H9 (cell line): ENCODE data around the gene LAMB4. TPM values are rescaled to one million over a fixed set of nuclear protein-coding genes. Genes with fewer than 3 reads are reported as not detected.

Experiments used
- DNase-seq: peaks from one replicate; pipeline ENCODE4 v3.0.0-alpha.2; 2017
- H2AFZ ChIP-seq: one replicate; pipeline ENCODE4 v1.6.1; 2013; ENCODE audit warnings: mild to moderate bottlenecking, low read length, control low read depth, moderate library complexity
- H2AK5ac ChIP-seq: 2 replicates; pipeline ENCODE4 v1.6.1; 2013; ENCODE audit warnings: low read length, control low read depth, mixed read lengths; ENCODE audit not compliant: insufficient read length
- H2BK120ac ChIP-seq: one replicate; pipeline ENCODE4 v1.6.1; 2013; ENCODE audit warnings: low read depth, mild to moderate bottlenecking, low read length, control low read depth, inconsistent platforms; ENCODE audit not compliant: poor library complexity, severe bottlenecking
- H2BK12ac ChIP-seq: 2 replicates; pipeline ENCODE4 v1.6.1; 2013; ENCODE audit warnings: low read length, control low read depth, mixed read lengths, low read depth; ENCODE audit not compliant: insufficient read length
- H2BK15ac ChIP-seq: 2 replicates; pipeline ENCODE4 v1.6.1; 2013; ENCODE audit warnings: low read depth, low read length, control low read depth
- H2BK20ac ChIP-seq: one replicate; pipeline ENCODE4 v1.6.1; 2013; ENCODE audit warnings: low read depth, mild to moderate bottlenecking, low read length, control low read depth, inconsistent platforms; ENCODE audit not compliant: poor library complexity, severe bottlenecking
- H2BK5ac ChIP-seq: 2 replicates; pipeline ENCODE4 v1.6.1; 2013; ENCODE audit warnings: low read length, control low read depth, mixed read lengths; ENCODE audit not compliant: insufficient read length
- H3K14ac ChIP-seq: 2 replicates; pipeline ENCODE4 v1.6.1; 2013; ENCODE audit warnings: low read length, control low read depth; ENCODE audit not compliant: insufficient read depth
- H3K18ac ChIP-seq: 2 replicates; pipeline ENCODE4 v1.6.1; 2013; ENCODE audit warnings: low read depth, mild to moderate bottlenecking, mixed read lengths, low read length, control low read depth; ENCODE audit not compliant: insufficient read length
- H3K23ac ChIP-seq: 2 replicates; pipeline ENCODE4 v1.6.1; 2013; ENCODE audit warnings: low read length, control low read depth, mixed read lengths, low read depth; ENCODE audit not compliant: insufficient read length
- H3K23me2 ChIP-seq: 2 replicates; pipeline ENCODE4 v1.6.1; 2013; ENCODE audit warnings: low read depth, mild to moderate bottlenecking, mixed read lengths, low read length, control low read depth; ENCODE audit not compliant: insufficient read length, poor library complexity, severe bottlenecking
- H3K27ac ChIP-seq: 2 replicates; pipeline ENCODE4 v1.5.1; 2013; ENCODE audit warnings: low read length, control low read depth, mixed read lengths, low read depth; ENCODE audit not compliant: insufficient read length
- H3K27me3 ChIP-seq: 2 replicates; pipeline ENCODE4 v1.6.1; 2013; ENCODE audit warnings: low read length, control low read depth, inconsistent platforms; ENCODE audit not compliant: insufficient read depth
- H3K4ac ChIP-seq: 2 replicates; pipeline ENCODE4 v1.6.1; 2013; ENCODE audit warnings: low read depth, mild to moderate bottlenecking, control low read depth, inconsistent platforms, low read length, moderate library complexity
- H3K4me1 ChIP-seq: 2 replicates; pipeline ENCODE4 v1.6.1; 2013; ENCODE audit warnings: low read length, control low read depth, inconsistent platforms; ENCODE audit not compliant: insufficient read depth
- H3K4me2 ChIP-seq: 2 replicates; pipeline ENCODE4 v1.6.1; 2013; ENCODE audit warnings: low read length, control low read depth, mixed read lengths; ENCODE audit not compliant: insufficient read length, insufficient read depth
- H3K56ac ChIP-seq: 2 replicates; pipeline ENCODE4 v1.6.1; 2013; ENCODE audit warnings: low read depth, mild to moderate bottlenecking, mixed read lengths, low read length, control low read depth; ENCODE audit not compliant: insufficient read length
- H3K79me1 ChIP-seq: 2 replicates; pipeline ENCODE4 v1.6.1; 2013; ENCODE audit warnings: low read depth, mild to moderate bottlenecking, moderate library complexity, low read length, control low read depth, inconsistent platforms; ENCODE audit not compliant: insufficient read depth, poor library complexity, severe bottlenecking
- H3K79me2 ChIP-seq: 2 replicates; pipeline ENCODE4 v1.6.1; 2013; ENCODE audit warnings: low read length, control low read depth, inconsistent platforms; ENCODE audit not compliant: insufficient read depth
- H3K9ac ChIP-seq: 2 replicates; pipeline ENCODE4 v1.6.1; 2013; ENCODE audit warnings: low read length, control low read depth, mixed read lengths; ENCODE audit not compliant: insufficient read length; ENCODE audit errors: extremely low read depth
- H3K9me3 ChIP-seq: one replicate; pipeline ENCODE4 v1.6.1; 2013; ENCODE audit warnings: low read depth, low read length, inconsistent platforms; ENCODE audit not compliant: control insufficient read depth
- H3T11ph ChIP-seq: one replicate; pipeline ENCODE4 v1.6.1; 2013; ENCODE audit warnings: mild to moderate bottlenecking, low read length, control low read depth, inconsistent platforms
- H4K20me1 ChIP-seq: one replicate; pipeline ENCODE4 v1.6.1; 2013; ENCODE audit not compliant: control insufficient read depth, insufficient read length, insufficient read depth
- H4K5ac ChIP-seq: 2 replicates; pipeline ENCODE4 v1.6.1; 2013; ENCODE audit warnings: low read depth, mild to moderate bottlenecking, mixed read lengths, low read length, control low read depth; ENCODE audit not compliant: insufficient read length
- H4K8ac ChIP-seq: replicated peaks from 2 replicates; pipeline ENCODE4 v1.6.1; 2013; ENCODE audit warnings: low read length, control low read depth, mixed read lengths, low read depth; ENCODE audit not compliant: insufficient read length
- H4K91ac ChIP-seq: 2 replicates; pipeline ENCODE4 v1.6.1; 2013; ENCODE audit warnings: low read depth, mild to moderate bottlenecking, moderate library complexity, mixed read lengths, low read length, control low read depth; ENCODE audit not compliant: insufficient read length
- H3K27ac Mint-ChIP-seq, 3 experiments: 2 replicates in 2 of 3; 3 replicates in 1 of 3; pipeline ENCODE4 v1.8.0; 2020 to 2021; ENCODE audit warnings: mixed read lengths in 3 of 3, mild to moderate bottlenecking in 1 of 3, moderate library complexity in 1 of 3
- H3K27me3 Mint-ChIP-seq: 2 replicates; pipeline ENCODE4 v1.8.0; 2021; ENCODE audit warnings: low read depth, mild to moderate bottlenecking, moderate library complexity, mixed read lengths
- H3K36me3 Mint-ChIP-seq, 3 experiments: 2 replicates in 2 of 3; 3 replicates in 1 of 3; pipeline ENCODE4 v1.8.0; 2020 to 2021; ENCODE audit warnings: low read depth in 3 of 3, mixed read lengths in 3 of 3; ENCODE audit not compliant: insufficient read depth in 1 of 3
- H3K4me1 Mint-ChIP-seq, 2 experiments: 2 replicates each; pipeline ENCODE4 v1.8.0; 2020; ENCODE audit warnings: mixed read lengths in 2 of 2
- H3K4me3 Mint-ChIP-seq, 2 experiments: 2 replicates in 1 of 2; 3 replicates in 1 of 2; pipeline ENCODE4 v1.8.0; 2020 to 2021; ENCODE audit warnings: mild to moderate bottlenecking in 2 of 2, mixed read lengths in 2 of 2, moderate library complexity in 1 of 2
- H3K9me3 Mint-ChIP-seq, 2 experiments: 2 replicates in 1 of 2; 3 replicates in 1 of 2; pipeline ENCODE4 v1.8.0; 2020; ENCODE audit warnings: mild to moderate bottlenecking in 2 of 2, mixed read lengths in 2 of 2, moderate library complexity in 1 of 2
- WGBS: extraction: QIAGEN DNeasy Blood & Tissue Kit; methylation state at CpG from one replicate; pipeline ENCODE4 v1.1.7; 2013; ENCODE audit warnings: missing lambda C conversion rate, low lambda C conversion rate, mixed read lengths; ENCODE audit not compliant: insufficient read length; ENCODE audit errors: extremely low coverage; 5-methylcytosine and 5-hydroxymethylcytosine counted together
- total RNA-seq: library from RNA; stranded (reverse); gene quantifications from 2 replicates; pipeline ENCODE4 v1.2.1, GENCODE V29; 2021
- TF ChIP-seq, protein P1 (sequence below): fragments of 200-600 bp; sonication (generic); conservative IDR thresholded peaks from 3 replicates; pipeline ENCODE4 v1.8.0; 2021; ENCODE audit warnings: antibody characterized with exemption, mild to moderate bottlenecking

Gene LAMB4
- total RNA-seq, 1 experiment from 2014 or later = not detected

- Histone ChIP-seq H3K4me2 (no peak overlapping the region), H2AFZ (no peak overlapping the region), H2BK15ac (no peak overlapping the region), H2AK5ac (no peak overlapping the region), H3K4ac (no peak overlapping the region), H4K5ac (no peak overlapping the region), H3K9ac (no peak overlapping the region), H3K18ac (no peak overlapping the region), H4K8ac (no peak overlapping the region), H4K20me1 (no peaks in the 10 kb centered on the region), H3K27ac (no peak overlapping the region), H3K14ac (no peak overlapping the region), H3K23ac (no peak overlapping the region), H2BK12ac (no peak overlapping the region), H2BK120ac (no peak overlapping the region), H2BK20ac (no peak overlapping the region), H3T11ph (no peak overlapping the region), H3K9me3 (no peaks in the 10 kb centered on the region), H3K56ac (no peak overlapping the region), H3K79me1 (no peaks in the 10 kb centered on the region), H3K23me2 (no peaks in the 10 kb centered on the region), H2BK5ac (no peak overlapping the region), H4K91ac (no peak overlapping the region), H3K79me2 (no peaks in the 10 kb centered on the region), H3K27me3 (no peaks in the 10 kb centered on the region), H3K4me1 (no peaks in the 10 kb centered on the region)
- no peak for DNase-seq
- TF ChIP-seq, protein P1, sequence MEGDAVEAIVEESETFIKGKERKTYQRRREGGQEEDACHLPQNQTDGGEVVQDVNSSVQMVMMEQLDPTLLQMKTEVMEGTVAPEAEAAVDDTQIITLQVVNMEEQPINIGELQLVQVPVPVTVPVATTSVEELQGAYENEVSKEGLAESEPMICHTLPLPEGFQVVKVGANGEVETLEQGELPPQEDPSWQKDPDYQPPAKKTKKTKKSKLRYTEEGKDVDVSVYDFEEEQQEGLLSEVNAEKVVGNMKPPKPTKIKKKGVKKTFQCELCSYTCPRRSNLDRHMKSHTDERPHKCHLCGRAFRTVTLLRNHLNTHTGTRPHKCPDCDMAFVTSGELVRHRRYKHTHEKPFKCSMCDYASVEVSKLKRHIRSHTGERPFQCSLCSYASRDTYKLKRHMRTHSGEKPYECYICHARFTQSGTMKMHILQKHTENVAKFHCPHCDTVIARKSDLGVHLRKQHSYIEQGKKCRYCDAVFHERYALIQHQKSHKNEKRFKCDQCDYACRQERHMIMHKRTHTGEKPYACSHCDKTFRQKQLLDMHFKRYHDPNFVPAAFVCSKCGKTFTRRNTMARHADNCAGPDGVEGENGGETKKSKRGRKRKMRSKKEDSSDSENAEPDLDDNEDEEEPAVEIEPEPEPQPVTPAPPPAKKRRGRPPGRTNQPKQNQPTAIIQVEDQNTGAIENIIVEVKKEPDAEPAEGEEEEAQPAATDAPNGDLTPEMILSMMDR = no peak
- H3K4me1 Mint-ChIP-seq = peaks cover 11 to 14% of the 10 kb centered on the region in 2 experiments
- no peak overlapping the region for H3K27ac Mint-ChIP-seq
- H3K36me3 Mint-ChIP-seq = peaks cover 4 to 7% (median 5%) of the 10 kb centered on the region in 3 experiments; a peak in 5 of 7 replicates
- H3K9me3 Mint-ChIP-seq = peaks cover 5 to 9% of the 10 kb centered on the region in 2 experiments
- WGBS = no CpG with 5 or more reads among the region's 1 CpG
- H3K27me3 Mint-ChIP-seq = no peaks in the 10 kb centered on the region; the same call in 1 of the 2 replicates
- no peak overlapping the region for H3K4me3 Mint-ChIP-seq
Measured at GRCh38 chr7:108079276-108079647, 50.9 kb downstream of the LAMB4 start.
